Pons (tissue), 1 donor: ENCODE data around the gene MTERF4.

Source experiments
- DNase-seq: peaks from one replicate; pipeline ENCODE4 v3.0.0-alpha.2; 2016; ENCODE audit warnings: low spot score

MTERF4 gene

GRCh38 chr2:241088791-241089732 lies 13.0 kb downstream of the MTERF4 start:
- DNase-seq: no peak

GRCh38 chr2:241088376-241088775 lies 13.7 kb downstream of the MTERF4 start:
- DNase-seq: no peak

GRCh38 chr2:241087420-241088268 lies 14.4 kb downstream of the MTERF4 start:
- DNase-seq: no peak

GRCh38 chr2:241084856-241085444 lies 17.1 kb downstream of the MTERF4 start:
- no peak for DNase-seq

- no peak for DNase-seq
Observed at GRCh38 chr2:241083091-241083415, 19.0 kb downstream of the MTERF4 start.

- no peak for DNase-seq
Observed at GRCh38 chr2:241082341-241083090, 19.6 kb downstream of the MTERF4 start.

- DNase-seq: no peak
Observed at GRCh38 chr2:241081643-241082340, 20.3 kb downstream of the MTERF4 start.

GRCh38 chr2:241081190-241081642 lies 20.9 kb downstream of the MTERF4 start:
- no peak for DNase-seq

- no peak for DNase-seq
Observed at GRCh38 chr2:241080405-241081189, 21.5 kb downstream of the MTERF4 start.

GRCh38 chr2:241074901-241075540 lies 27.1 kb downstream of the MTERF4 start:
- DNase-seq: no peak

GRCh38 chr2:241074065-241074818 lies 27.8 kb downstream of the MTERF4 start:
- DNase-seq: no peak

GRCh38 chr2:241073166-241074064 lies 28.7 kb downstream of the MTERF4 start:
- DNase-seq: no peak

- DNase-seq: no peak
Observed at GRCh38 chr2:241072553-241073165, 29.4 kb downstream of the MTERF4 start.

- DNase-seq: no peak
Observed at GRCh38 chr2:241072151-241072550, 29.9 kb downstream of the MTERF4 start.

- no peak for DNase-seq
Observed at GRCh38 chr2:241071677-241072111, 30.4 kb downstream of the MTERF4 start.

- DNase-seq: no peak
Observed at GRCh38 chr2:241070811-241071676, 31.0 kb downstream of the MTERF4 start.
